ENCODE data around the gene NOBOX.
A peak's percentile ranks its signal among the peaks of the same experiment; 100 is the strongest.
"Not testable (repeated sequence)": the region's sequence is repeated elsewhere in the genome, so short reads cannot be mapped to it uniquely, and the experiment has no call there.

Gene NOBOX

GRCh38 chr7:144403649-144404061, at the start of gene NOBOX:
Gene NOBOX, minus strand, starts transcription at chr7:144403693.
- no peak for DNase-seq

GRCh38 chr7:144452064-144452463, 48.6 kb upstream of the NOBOX start:
- DNase-seq = no peak

GRCh38 chr7:144445590-144445989, 42.1 kb upstream of the NOBOX start:
- no peak for DNase-seq

- no peak for DNase-seq
These were observed 36.3 kb upstream of the NOBOX start for GRCh38 chr7:144439717-144440205.

GRCh38 chr7:144438759-144439158, 35.3 kb upstream of the NOBOX start:
- DNase-seq = no peak

- DNase-seq = peak; percentile 67
These were observed 34.1 kb upstream of the NOBOX start for GRCh38 chr7:144437370-144438191.

- no peak for DNase-seq
These were observed 33.0 kb upstream of the NOBOX start for GRCh38 chr7:144436500-144436899.

GRCh38 chr7:144428431-144428830, 24.9 kb upstream of the NOBOX start:
- no peak for DNase-seq

- not testable (repeated sequence) for DNase-seq
These were observed 24.0 kb upstream of the NOBOX start for GRCh38 chr7:144427539-144427938.

- DNase-seq = not testable (repeated sequence)
These were observed 15.4 kb upstream of the NOBOX start for GRCh38 chr7:144418931-144419330.

- no peak for DNase-seq
These were observed 12.8 kb upstream of the NOBOX start for GRCh38 chr7:144416341-144416740.

GRCh38 chr7:144415858-144416257, 12.4 kb upstream of the NOBOX start:
- DNase-seq = no peak

- DNase-seq = no peak
These were observed 11.3 kb upstream of the NOBOX start for GRCh38 chr7:144414815-144415214.

GRCh38 chr7:144410441-144410840, 6.9 kb upstream of the NOBOX start:
- DNase-seq = no peak

- no peak for DNase-seq
These were observed 4.6 kb upstream of the NOBOX start for GRCh38 chr7:144408121-144408520.

GRCh38 chr7:144407266-144407931, 3.9 kb upstream of the NOBOX start:
- no peak for DNase-seq

- DNase-seq = no peak
These were observed 1.5 kb upstream of the NOBOX start for GRCh38 chr7:144404946-144405345.

- DNase-seq = no peak
These were observed 391 bp downstream of the NOBOX start for GRCh38 chr7:144403102-144403501.

GRCh38 chr7:144401490-144401889, 2.0 kb downstream of the NOBOX start:
- DNase-seq = no peak

GRCh38 chr7:144399946-144400345, 3.5 kb downstream of the NOBOX start:
- no peak for DNase-seq

- no peak for DNase-seq
These were observed 4.6 kb downstream of the NOBOX start for GRCh38 chr7:144398911-144399310.

GRCh38 chr7:144398291-144398690, 5.2 kb downstream of the NOBOX start:
- no peak for DNase-seq

- no peak for DNase-seq
These were observed 6.4 kb downstream of the NOBOX start for GRCh38 chr7:144397086-144397485.

GRCh38 chr7:144391823-144392255, 11.7 kb downstream of the NOBOX start:
- no peak for DNase-seq
